K562 (cell line): ENCODE data around the gene CNTD1. TPM values are rescaled to one million over a fixed set of nuclear protein-coding genes. Genes with fewer than 3 reads are reported as not detected.

ENCODE experiments used
- EZH2 ChIP-seq: IDR thresholded peaks from 2 replicates; pipeline ENCODE4 v1.6.1; 2012; ENCODE audit warnings: low read depth, mild to moderate bottlenecking, inconsistent platforms, low read length, borderline replicate concordance
- FIP1L1 ChIP-seq: fragments of 200-400 bp; formaldehyde crosslinking; IDR thresholded peaks from 2 replicates; pipeline ENCODE4 v1.6.1; 2018; ENCODE audit warnings: mild to moderate bottlenecking, low read depth, low read length; ENCODE audit not compliant: poor library complexity, severe bottlenecking
- HMGN3 ChIP-seq: IDR thresholded peaks from 2 replicates; pipeline ENCODE4 v1.6.1; 2011; ENCODE audit warnings: borderline replicate concordance, low read depth, mild to moderate bottlenecking, mixed read lengths, low read length; ENCODE audit not compliant: insufficient read length; ENCODE audit errors: extremely low read depth
- MYC ChIP-seq, 2 experiments: fragments of 250-450 bp in 1 of 2; sonication (Bioruptor Pico) in 1 of 2; IDR thresholded peaks; 2 replicates each; pipeline versions ENCODE4 v1.5.1 to v1.6.1; 2012 to 2021; ENCODE audit warnings: low read depth in 2 of 2, borderline replicate concordance in 1 of 2, improper control_type of control experiment in 1 of 2, low read length in 1 of 2, mild to moderate bottlenecking in 1 of 2, moderate library complexity in 1 of 2
- NEUROD1 ChIP-seq: fragments of 150-350 bp; IDR thresholded peaks from 2 replicates; pipeline ENCODE4 v1.6.1; 2014; ENCODE audit warnings: borderline replicate concordance, low read length, low read depth; ENCODE audit not compliant: partially characterized antibody
- NR4A1 ChIP-seq, 2 experiments: fragments of 250-450 bp in 1 of 2; fragments of 450-650 bp in 1 of 2; sonication (Bioruptor Pico) in 1 of 2; IDR thresholded peaks; 2 replicates each; pipeline versions ENCODE4 v1.4.0 to v1.6.1; 2016 to 2020; ENCODE audit warnings: mild to moderate bottlenecking in 2 of 2, missing compliant biosample characterization in 1 of 2, missing genetic modification characterization in 1 of 2, moderate library complexity in 1 of 2
- RBM14 ChIP-seq: fragments of 200-400 bp; formaldehyde crosslinking; IDR thresholded peaks from 2 replicates; pipeline ENCODE4 v1.6.1; 2018; ENCODE audit warnings: low read depth, mild to moderate bottlenecking, low read length, moderate library complexity, borderline replicate concordance; ENCODE audit not compliant: insufficient read depth
- RBM34 ChIP-seq: fragments of 200-400 bp; formaldehyde crosslinking; IDR thresholded peaks from 2 replicates; pipeline ENCODE4 v1.6.1; 2018; ENCODE audit warnings: low read length, borderline replicate concordance; ENCODE audit not compliant: insufficient read depth
- SETDB1 ChIP-seq: IDR thresholded peaks from one replicate; pipeline ENCODE4 v1.6.1; 2012; ENCODE audit warnings: low read length, control low read depth, inconsistent platforms
- SIN3B ChIP-seq: fragments of 450-650 bp; IDR thresholded peaks from 2 replicates; pipeline ENCODE4 v1.6.1; 2017; ENCODE audit warnings: low read depth, mild to moderate bottlenecking, moderate library complexity
- SRF ChIP-seq, 2 experiments: fragments of 250-450, 450-650 bp in 1 of 2; sonication (Bioruptor Pico) in 1 of 2; sonication (generic) in 1 of 2; formaldehyde crosslinking; IDR thresholded peaks; 2 replicates each; pipeline versions ENCODE4 v1.5.0 to v1.5.1; 2020 to 2022; ENCODE audit warnings: mild to moderate bottlenecking in 1 of 2, missing genetic modification reagents in 1 of 2
- ZNF197 ChIP-seq: fragments of 200-800 bp; sonication (Bioruptor generic); IDR thresholded peaks from 2 replicates; pipeline ENCODE4 v1.6.1; 2016; ENCODE audit warnings: low read depth, missing genetic modification characterization, missing compliant biosample characterization
- ZNF778 ChIP-seq: fragments of 450-650 bp; formaldehyde crosslinking; IDR thresholded peaks from 2 replicates; pipeline ENCODE4 v1.4.0; 2020; ENCODE audit warnings: mild to moderate bottlenecking, moderate library complexity
- polyA plus RNA-seq, 8 experiments: library from polyadenylated mRNA; depleted of rRNA in 4 of 8; stranded (reverse) in 5 of 8; unstranded in 3 of 8; fragments of >200 nt; fragmentation: Nextera tagmentation in 2 of 8; fragmentation: Illumina TruSeq in 1 of 8; extraction: Ambion mirVana in 2 of 8; extraction: Trizol in 1 of 8; gene quantifications; 2 replicates each; pipeline versions ENCODE4 v1.2.1 to v1.2.3, GENCODE V29; 2011 to 2014; ENCODE audit warnings: inconsistent platforms in 1 of 8, missing spikeins in 1 of 8
- total RNA-seq, 7 experiments: library from RNA; depleted of rRNA in 6 of 7; stranded (reverse); fragments of >200 nt in 6 of 7; fragmentation: Illumina TruSeq in 2 of 7; extraction: Trizol in 2 of 7; gene quantifications; 2 replicates each; pipeline versions ENCODE4 v1.2.1 to v1.2.3, GENCODE V29; 2011 to 2021; ENCODE audit warnings: low replicate concordance in 1 of 7
- TF ChIP-seq, protein P1 (sequence below), 2 experiments: fragments of 450-650 bp in 1 of 2; sonication (generic) in 1 of 2; formaldehyde crosslinking in 1 of 2; IDR thresholded peaks; 2 replicates each; pipeline versions ENCODE4 v1.7.1 to v1.9.0; 2016 to 2022; ENCODE audit warnings: inconsistent platforms in 1 of 2, mild to moderate bottlenecking in 1 of 2, missing genetic modification reagents in 1 of 2
- TF ChIP-seq, protein P2 (sequence below): sonication (generic); formaldehyde crosslinking; IDR thresholded peaks from 2 replicates; pipeline ENCODE4 v1.5.0; 2020; ENCODE audit warnings: missing genetic modification reagents

CNTD1 gene
- total and polyA plus RNA-seq, 9 of the 15 experiments (the other 6 are each of a cell fraction or from before 2014, with no cell fraction given), result 0.12 to 0.86 (median 0.41) TPM; not detected in 1

DNA sequence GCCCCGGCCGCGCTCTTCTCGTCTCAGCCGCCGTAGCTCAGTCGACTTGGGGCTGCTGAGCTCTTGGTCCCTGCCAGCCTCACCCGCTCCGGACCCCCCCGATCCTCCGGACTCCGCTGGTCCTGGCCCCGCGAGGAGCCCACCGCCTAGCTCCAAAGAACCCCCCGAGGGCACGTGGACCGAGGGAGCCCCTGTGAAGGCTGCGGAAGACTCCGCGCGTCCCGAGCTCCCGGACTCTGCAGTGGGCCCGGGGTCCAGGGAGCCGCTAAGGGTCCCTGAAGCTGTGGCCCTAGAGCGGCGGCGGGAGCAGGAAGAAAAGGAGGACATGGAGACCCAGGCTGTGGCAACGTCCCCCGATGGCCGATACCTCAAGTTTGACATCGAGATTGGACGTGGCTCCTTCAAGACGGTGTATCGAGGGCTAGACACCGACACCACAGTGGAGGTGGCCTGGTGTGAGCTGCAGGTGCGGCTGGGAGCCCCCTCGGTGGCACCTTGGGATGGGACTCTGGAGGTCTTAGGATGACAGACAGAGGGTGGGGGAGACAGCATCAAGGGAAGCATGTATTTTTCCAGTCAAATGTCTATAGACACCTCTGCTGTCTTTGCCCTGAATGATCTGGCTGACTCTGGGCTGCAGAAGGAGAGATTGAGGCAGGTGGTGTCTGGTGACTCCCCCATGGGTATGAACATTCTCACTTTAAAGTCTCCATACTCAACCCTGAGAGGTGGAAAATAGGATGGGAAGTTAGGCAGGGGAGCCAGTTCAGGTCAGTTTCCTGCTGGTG, 17.6 kb upstream of the CNTD1 start (continued):
- TF ChIP-seq, protein P1, sequence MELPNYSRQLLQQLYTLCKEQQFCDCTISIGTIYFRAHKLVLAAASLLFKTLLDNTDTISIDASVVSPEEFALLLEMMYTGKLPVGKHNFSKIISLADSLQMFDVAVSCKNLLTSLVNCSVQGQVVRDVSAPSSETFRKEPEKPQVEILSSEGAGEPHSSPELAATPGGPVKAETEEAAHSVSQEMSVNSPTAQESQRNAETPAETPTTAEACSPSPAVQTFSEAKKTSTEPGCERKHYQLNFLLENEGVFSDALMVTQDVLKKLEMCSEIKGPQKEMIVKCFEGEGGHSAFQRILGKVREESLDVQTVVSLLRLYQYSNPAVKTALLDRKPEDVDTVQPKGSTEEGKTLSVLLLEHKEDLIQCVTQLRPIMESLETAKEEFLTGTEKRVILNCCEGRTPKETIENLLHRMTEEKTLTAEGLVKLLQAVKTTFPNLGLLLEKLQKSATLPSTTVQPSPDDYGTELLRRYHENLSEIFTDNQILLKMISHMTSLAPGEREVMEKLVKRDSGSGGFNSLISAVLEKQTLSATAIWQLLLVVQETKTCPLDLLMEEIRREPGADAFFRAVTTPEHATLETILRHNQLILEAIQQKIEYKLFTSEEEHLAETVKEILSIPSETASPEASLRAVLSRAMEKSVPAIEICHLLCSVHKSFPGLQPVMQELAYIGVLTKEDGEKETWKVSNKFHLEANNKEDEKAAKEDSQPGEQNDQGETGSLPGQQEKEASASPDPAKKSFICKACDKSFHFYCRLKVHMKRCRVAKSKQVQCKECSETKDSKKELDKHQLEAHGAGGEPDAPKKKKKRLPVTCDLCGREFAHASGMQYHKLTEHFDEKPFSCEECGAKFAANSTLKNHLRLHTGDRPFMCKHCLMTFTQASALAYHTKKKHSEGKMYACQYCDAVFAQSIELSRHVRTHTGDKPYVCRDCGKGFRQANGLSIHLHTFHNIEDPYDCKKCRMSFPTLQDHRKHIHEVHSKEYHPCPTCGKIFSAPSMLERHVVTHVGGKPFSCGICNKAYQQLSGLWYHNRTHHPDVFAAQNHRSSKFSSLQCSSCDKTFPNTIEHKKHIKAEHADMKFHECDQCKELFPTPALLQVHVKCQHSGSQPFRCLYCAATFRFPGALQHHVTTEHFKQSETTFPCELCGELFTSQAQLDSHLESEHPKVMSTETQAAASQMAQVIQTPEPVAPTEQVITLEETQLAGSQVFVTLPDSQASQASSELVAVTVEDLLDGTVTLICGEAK (IDR thresholded peaks at IDR 0.05), result peak; percentile 31; the same call in 1 of the 2 replicates
- TF ChIP-seq, protein P1 (CRISPR knock-in tag; IDR thresholded peaks at IDR 0.05), result no peak
- no peak for TF ChIP-seq ZNF197 (CRISPR knock-in tag)
- TF ChIP-seq RBM14, result 0 out of 2 replicates have a peak, but pooled peaks have one; percentile 72
- peak; percentile 14 for TF ChIP-seq HMGN3
- TF ChIP-seq RBM34, result no peak
- no peak for TF ChIP-seq SETDB1
- peak; percentile 49 for TF ChIP-seq FIP1L1
- no peak for TF ChIP-seq EZH2
- no peak for TF ChIP-seq SIN3B
- no peak for TF ChIP-seq NEUROD1
- no peak for TF ChIP-seq MYC (IDR thresholded peaks at IDR 0.05; ENCODE audit: low read depth, low read length)
- TF ChIP-seq MYC (CRISPR knock-in tag; IDR thresholded peaks at IDR 0.05; ENCODE audit: borderline replicate concordance, low read depth), result no peak
- no peak for TF ChIP-seq ZNF778 (CRISPR knock-in tag)
- no peak for TF ChIP-seq SRF (CRISPR knock-in tag; IDR thresholded peaks at IDR 0.05)
- TF ChIP-seq, protein P2, sequence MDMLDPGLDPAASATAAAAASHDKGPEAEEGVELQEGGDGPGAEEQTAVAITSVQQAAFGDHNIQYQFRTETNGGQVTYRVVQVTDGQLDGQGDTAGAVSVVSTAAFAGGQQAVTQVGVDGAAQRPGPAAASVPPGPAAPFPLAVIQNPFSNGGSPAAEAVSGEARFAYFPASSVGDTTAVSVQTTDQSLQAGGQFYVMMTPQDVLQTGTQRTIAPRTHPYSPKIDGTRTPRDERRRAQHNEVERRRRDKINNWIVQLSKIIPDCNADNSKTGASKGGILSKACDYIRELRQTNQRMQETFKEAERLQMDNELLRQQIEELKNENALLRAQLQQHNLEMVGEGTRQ (CRISPR knock-in tag), result no peak
- no peak for TF ChIP-seq NR4A1 (CRISPR knock-in tag; IDR thresholded peaks at IDR 0.05)
- no peak for TF ChIP-seq NR4A1 (tag; IDR thresholded peaks at IDR 0.05)
